ENCODE measurements around the gene VSX2. TPM values are rescaled to one million over a fixed set of nuclear protein-coding genes. Genes with fewer than 3 reads are reported as not detected.

The VSX2 gene
- not detected for polyA plus RNA-seq
- long read RNA-seq, donor 1 = 0 reads
- long read RNA-seq, donor 2, partial matches to known transcripts = 30 of 30 reads
- long read RNA-seq, donor 2, other reads (novel, unspliced or antisense) = 0 of 30 reads
- long read RNA-seq, donor 3 = 0 reads
- long read RNA-seq, donor 4 = 0 reads
- long read RNA-seq, donor 5 = 0 reads
- long read RNA-seq, donor 6 = 0 reads
- long read RNA-seq, donor 7 = 0 reads
- long read RNA-seq, donor 8 = 0 reads
- long read RNA-seq, donor 9 = 0 reads
- long read RNA-seq, donor 10 = 0 reads

DNA sequence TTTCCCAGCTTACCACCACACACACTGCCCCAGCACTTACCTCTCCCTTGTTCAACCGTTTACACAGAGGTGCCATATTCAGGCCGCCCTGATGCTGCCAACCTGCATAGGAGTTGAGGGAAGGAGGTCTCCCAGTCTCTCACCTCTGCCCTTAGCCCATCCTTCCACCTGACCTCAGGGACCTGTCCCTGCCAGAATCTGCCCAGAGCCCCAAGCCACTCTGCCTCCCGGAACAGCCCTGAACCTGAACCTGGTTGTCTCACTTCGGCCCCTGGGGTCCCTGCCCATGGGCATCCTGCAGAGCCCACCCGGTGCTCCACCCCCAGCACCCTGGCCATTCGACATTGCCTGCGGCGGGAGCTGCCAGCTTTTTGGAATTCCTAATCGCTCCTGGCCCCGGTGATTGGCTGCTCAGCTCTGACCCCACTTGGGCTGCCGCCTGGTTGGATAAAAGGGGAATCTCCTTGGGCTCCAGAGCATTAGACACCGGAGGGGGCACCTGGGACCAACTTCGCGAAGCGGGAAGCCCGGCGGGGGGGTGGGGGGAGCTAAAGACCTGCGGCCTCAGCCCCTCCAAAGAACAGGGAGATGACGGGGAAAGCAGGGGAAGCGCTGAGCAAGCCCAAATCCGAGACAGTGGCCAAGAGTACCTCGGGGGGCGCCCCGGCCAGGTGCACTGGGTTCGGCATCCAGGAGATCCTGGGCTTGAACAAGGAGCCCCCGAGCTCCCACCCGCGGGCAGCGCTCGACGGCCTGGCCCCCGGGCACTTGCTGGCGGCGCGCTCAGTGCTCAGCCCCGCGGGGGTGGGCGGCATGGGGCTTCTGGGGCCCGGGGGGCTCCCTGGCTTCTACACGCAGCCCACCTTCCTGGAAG is at the start of gene VSX2:
TSS of gene VSX2 (plus strand) at position 476 of the 874 bp plus-strand sequence. CDS start at position 589, 113 bp downstream.
- H3K9me3 ChIP-seq (ENCODE audit: control insufficient read depth in 2 of 2, insufficient read depth in 1 of 2, low read depth in 1 of 2, low read length in 1 of 2) = peaks cover 0 to 2% of the 10 kb centered on the region in 2 donors
- 8 to 18% (median 12%) methylated on average over 35 to 40 of the region's 40 CpGs for WGBS, 3 donors
- H3K4me1 ChIP-seq (ENCODE audit: control insufficient read depth in 3 of 3, insufficient read depth in 2 of 3, low read depth in 1 of 3, low read length in 2 of 3) = peaks cover 0 to 12% (median 2%) of the 10 kb centered on the region in 3 donors
- H3K27ac ChIP-seq (ENCODE audit: low read depth in 1 of 3, low read length in 2 of 3) = no peak within 1 kb of the TSS
- no peak within 1 kb of the TSS for H3K4me3 ChIP-seq (ENCODE audit: low read depth in 1 of 3, low read length in 3 of 3)
- DNase-seq (no peak), FAIRE-seq (no peak)
- H3K36me3 ChIP-seq (ENCODE audit: control insufficient read depth in 3 of 3, insufficient read depth in 2 of 3, low read depth in 1 of 3, low read length in 3 of 3) = no peaks in the 10 kb centered on the region
- H3K27me3 ChIP-seq (ENCODE audit: control insufficient read depth in 3 of 3, insufficient read depth in 3 of 3, low read length in 3 of 3) = peaks cover 5 to 92% (median 49%) of the 10 kb centered on the region in 3 donors

- DNase-seq = no peak
- H3K4me1 ChIP-seq (ENCODE audit: control insufficient read depth in 3 of 3, insufficient read depth in 2 of 3, low read depth in 1 of 3, low read length in 2 of 3) = no peaks in the 10 kb centered on the region
- H3K4me3 ChIP-seq (ENCODE audit: low read depth in 1 of 3, low read length in 3 of 3) = no peak overlapping the region
- no peaks in the 10 kb centered on the region for H3K9me3 ChIP-seq (ENCODE audit: control insufficient read depth in 2 of 2, insufficient read depth in 1 of 2, low read depth in 1 of 2, low read length in 1 of 2)
- H3K27ac ChIP-seq (ENCODE audit: low read depth in 1 of 3, low read length in 2 of 3) = no peak overlapping the region
- no peaks in the 10 kb centered on the region for H3K27me3 ChIP-seq (ENCODE audit: control insufficient read depth in 3 of 3, insufficient read depth in 3 of 3, low read length in 3 of 3)
- H3K36me3 ChIP-seq (ENCODE audit: control insufficient read depth in 3 of 3, insufficient read depth in 2 of 3, low read depth in 1 of 3, low read length in 3 of 3) = peaks cover 0 to 6% (median 3%) of the 10 kb centered on the region in 3 donors
- 77 to 84% (median 82%) methylated on average over 3 of the region's 3 CpGs for WGBS, 3 donors
- FAIRE-seq = no peak
Measured at GRCh38 chr14:74190927-74191575, 48.2 kb upstream of the VSX2 start.

DNA sequence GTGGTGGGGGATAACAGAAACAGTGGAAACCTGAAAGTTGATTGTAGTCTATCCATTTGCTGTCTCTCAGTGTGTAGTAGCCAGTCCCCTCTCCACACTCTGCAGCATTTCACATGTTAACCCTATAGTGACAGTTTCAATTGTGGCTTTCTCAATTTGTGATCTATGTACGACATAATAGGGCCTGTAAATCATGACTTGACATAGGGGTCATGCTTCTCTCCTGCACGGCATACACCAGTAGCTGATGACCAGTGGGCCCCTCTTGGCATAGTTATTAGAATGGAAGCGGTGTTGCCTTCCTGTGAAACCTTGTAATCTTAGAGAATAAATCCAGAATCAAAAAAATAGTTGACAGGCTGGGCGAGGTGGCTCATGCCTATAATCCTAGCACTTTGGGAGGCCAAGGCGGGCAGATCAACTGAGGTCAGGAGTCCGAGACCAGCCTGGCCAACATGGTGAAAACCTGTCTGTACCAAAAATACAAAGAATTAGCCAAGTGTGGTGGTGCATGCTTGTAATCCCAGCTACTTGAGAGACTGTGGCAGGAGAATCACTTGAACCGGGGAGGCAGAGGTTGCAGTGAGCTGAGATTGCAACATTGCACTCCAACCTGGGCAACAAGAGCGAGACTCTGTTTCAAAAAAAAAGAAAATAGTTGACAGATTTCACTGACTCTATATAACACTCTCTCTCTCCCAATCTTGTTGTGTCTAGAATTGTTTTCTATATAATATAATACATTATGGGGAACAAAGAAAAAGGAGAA is 44.6 kb upstream of the VSX2 start:
- FAIRE-seq (no peak), DNase-seq (no peak)
- Histone ChIP-seq H3K4me3 (ENCODE audit: low read depth in 1 of 3, low read length in 3 of 3) (no peak overlapping the region), H3K36me3 (ENCODE audit: control insufficient read depth in 3 of 3, insufficient read depth in 2 of 3, low read depth in 1 of 3, low read length in 3 of 3) (peaks cover 0 to 10% (median 3%) of the 10 kb centered on the region in 3 donors), H3K4me1 (ENCODE audit: control insufficient read depth in 3 of 3, insufficient read depth in 2 of 3, low read depth in 1 of 3, low read length in 2 of 3) (no peaks in the 10 kb centered on the region), H3K27me3 (ENCODE audit: control insufficient read depth in 3 of 3, insufficient read depth in 3 of 3, low read length in 3 of 3) (no peaks in the 10 kb centered on the region), H3K9me3 (ENCODE audit: control insufficient read depth in 2 of 2, insufficient read depth in 1 of 2, low read depth in 1 of 2, low read length in 1 of 2) (no peaks in the 10 kb centered on the region), H3K27ac (ENCODE audit: low read depth in 1 of 3, low read length in 2 of 3) (no peak overlapping the region)
- whole genome bisulfite sequencing, 3 donors = 92 to 96% (median 94%) methylated on average over 8 of the region's 8 CpGs

DNA sequence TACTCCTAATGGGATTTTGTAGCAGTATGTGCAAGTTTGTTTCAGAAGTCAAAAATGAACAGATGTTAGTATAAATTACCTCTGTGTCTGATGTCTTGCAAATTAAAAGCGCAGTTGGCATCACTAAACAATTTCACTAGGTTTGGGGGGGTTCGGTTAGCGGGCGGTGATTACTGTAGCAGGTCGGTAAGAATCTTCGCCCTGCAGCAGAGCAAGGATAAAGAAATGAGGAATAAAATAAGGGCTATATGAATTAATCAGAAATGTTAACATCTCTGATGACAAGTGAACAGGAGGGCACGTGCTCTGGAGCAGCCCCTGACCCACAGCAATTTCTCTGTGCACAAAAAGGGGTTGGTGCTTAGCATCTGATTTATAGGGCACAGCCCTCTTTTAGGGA is 43.6 kb upstream of the VSX2 start:
- Histone ChIP-seq H3K4me1 (ENCODE audit: control insufficient read depth in 3 of 3, insufficient read depth in 2 of 3, low read depth in 1 of 3, low read length in 2 of 3) (no peaks in the 10 kb centered on the region), H3K27me3 (ENCODE audit: control insufficient read depth in 3 of 3, insufficient read depth in 3 of 3, low read length in 3 of 3) (no peaks in the 10 kb centered on the region), H3K4me3 (ENCODE audit: low read depth in 1 of 3, low read length in 3 of 3) (no peak overlapping the region), H3K27ac (ENCODE audit: low read depth in 1 of 3, low read length in 2 of 3) (no peak overlapping the region), H3K36me3 (ENCODE audit: control insufficient read depth in 3 of 3, insufficient read depth in 2 of 3, low read depth in 1 of 3, low read length in 3 of 3) (peaks cover 0 to 7% (median 3%) of the 10 kb centered on the region in 3 donors), H3K9me3 (ENCODE audit: control insufficient read depth in 2 of 2, insufficient read depth in 1 of 2, low read depth in 1 of 2, low read length in 1 of 2) (no peaks in the 10 kb centered on the region)
- 96 to 99% (median 96%) methylated on average over 7 of the region's 7 CpGs for WGBS, 3 donors
- FAIRE-seq = no peak
- DNase-seq = no peak

- 75 to 89% (median 79%) methylated on average over 7 of the region's 7 CpGs for WGBS, 3 donors
- no peak for DNase-seq
- no peak for FAIRE-seq
- Histone ChIP-seq H3K9me3 (ENCODE audit: control insufficient read depth in 2 of 2, insufficient read depth in 1 of 2, low read depth in 1 of 2, low read length in 1 of 2) (no peaks in the 10 kb centered on the region), H3K36me3 (ENCODE audit: control insufficient read depth in 3 of 3, insufficient read depth in 2 of 3, low read depth in 1 of 3, low read length in 3 of 3) (peaks cover 4 to 8% (median 7%) of the 10 kb centered on the region in 3 donors), H3K4me1 (ENCODE audit: control insufficient read depth in 3 of 3, insufficient read depth in 2 of 3, low read depth in 1 of 3, low read length in 2 of 3) (no peaks in the 10 kb centered on the region), H3K27me3 (ENCODE audit: control insufficient read depth in 3 of 3, insufficient read depth in 3 of 3, low read length in 3 of 3) (no peaks in the 10 kb centered on the region), H3K27ac (ENCODE audit: low read depth in 1 of 3, low read length in 2 of 3) (no peak overlapping the region), H3K4me3 (ENCODE audit: low read depth in 1 of 3, low read length in 3 of 3) (no peak overlapping the region)
Measured at GRCh38 chr14:74198441-74199234, 40.6 kb upstream of the VSX2 start.

- no peak for DNase-seq
Measured at GRCh38 chr14:74202113-74202512, 37.1 kb upstream of the VSX2 start.

GRCh38 chr14:74203639-74204038 is 35.6 kb upstream of the VSX2 start:
- no peaks in the 10 kb centered on the region for H3K27me3 ChIP-seq (ENCODE audit: control insufficient read depth in 3 of 3, insufficient read depth in 3 of 3, low read length in 3 of 3)
- no peaks in the 10 kb centered on the region for H3K4me1 ChIP-seq (ENCODE audit: control insufficient read depth in 3 of 3, insufficient read depth in 2 of 3, low read depth in 1 of 3, low read length in 2 of 3)
- FAIRE-seq (no peak), DNase-seq (no peak)
- H3K9me3 ChIP-seq (ENCODE audit: control insufficient read depth in 2 of 2, insufficient read depth in 1 of 2, low read depth in 1 of 2, low read length in 1 of 2) = no peaks in the 10 kb centered on the region
- peaks cover 5 to 12% (median 7%) of the 10 kb centered on the region in 3 donors for H3K36me3 ChIP-seq (ENCODE audit: control insufficient read depth in 3 of 3, insufficient read depth in 2 of 3, low read depth in 1 of 3, low read length in 3 of 3)
- H3K4me3 ChIP-seq (ENCODE audit: low read depth in 1 of 3, low read length in 3 of 3) = no peak overlapping the region
- WGBS, 3 donors = 96 to 99% (median 96%) methylated on average over 8 of the region's 8 CpGs
- no peak overlapping the region for H3K27ac ChIP-seq (ENCODE audit: low read depth in 1 of 3, low read length in 2 of 3)

More at GRCh38 chr14:74202113-74202512, 37.1 kb upstream of the VSX2 start:
- Histone ChIP-seq H3K4me3 (ENCODE audit: low read depth in 1 of 3, low read length in 3 of 3) (no peak overlapping the region), H3K36me3 (ENCODE audit: control insufficient read depth in 3 of 3, insufficient read depth in 2 of 3, low read depth in 1 of 3, low read length in 3 of 3) (peaks cover 5 to 12% (median 7%) of the 10 kb centered on the region in 3 donors), H3K27ac (ENCODE audit: low read depth in 1 of 3, low read length in 2 of 3) (no peak overlapping the region), H3K27me3 (ENCODE audit: control insufficient read depth in 3 of 3, insufficient read depth in 3 of 3, low read length in 3 of 3) (no peaks in the 10 kb centered on the region), H3K4me1 (ENCODE audit: control insufficient read depth in 3 of 3, insufficient read depth in 2 of 3, low read depth in 1 of 3, low read length in 2 of 3) (no peaks in the 10 kb centered on the region), H3K9me3 (ENCODE audit: control insufficient read depth in 2 of 2, insufficient read depth in 1 of 2, low read depth in 1 of 2, low read length in 1 of 2) (no peaks in the 10 kb centered on the region)
- FAIRE-seq = no peak
